GM18520 (cell line): Measurements from ENCODE around the gene KCNJ5.
"Not testable (repeated sequence)": the region's sequence is repeated elsewhere in the genome, so short reads cannot be mapped to it uniquely, and the experiment has no call there.

Source experiments
- ATAC-seq: cut with Tn5 transposase; IDR thresholded peaks from one replicate; pipeline ENCODE4 v1.9.1; 2021; ENCODE audit not compliant: unreplicated experiment

The KCNJ5 gene

DNA sequence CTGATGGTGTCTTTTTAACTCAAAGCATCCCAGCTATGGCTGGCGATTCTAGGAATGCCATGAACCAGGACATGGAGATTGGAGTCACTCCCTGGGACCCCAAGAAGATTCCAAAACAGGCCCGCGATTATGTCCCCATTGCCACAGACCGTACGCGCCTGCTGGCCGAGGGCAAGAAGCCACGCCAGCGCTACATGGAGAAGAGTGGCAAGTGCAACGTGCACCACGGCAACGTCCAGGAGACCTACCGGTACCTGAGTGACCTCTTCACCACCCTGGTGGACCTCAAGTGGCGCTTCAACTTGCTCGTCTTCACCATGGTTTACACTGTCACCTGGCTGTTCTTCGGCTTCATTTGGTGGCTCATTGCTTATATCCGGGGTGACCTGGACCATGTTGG, 20.1 kb downstream of the KCNJ5 start:
- ATAC-seq: no peak

DNA sequence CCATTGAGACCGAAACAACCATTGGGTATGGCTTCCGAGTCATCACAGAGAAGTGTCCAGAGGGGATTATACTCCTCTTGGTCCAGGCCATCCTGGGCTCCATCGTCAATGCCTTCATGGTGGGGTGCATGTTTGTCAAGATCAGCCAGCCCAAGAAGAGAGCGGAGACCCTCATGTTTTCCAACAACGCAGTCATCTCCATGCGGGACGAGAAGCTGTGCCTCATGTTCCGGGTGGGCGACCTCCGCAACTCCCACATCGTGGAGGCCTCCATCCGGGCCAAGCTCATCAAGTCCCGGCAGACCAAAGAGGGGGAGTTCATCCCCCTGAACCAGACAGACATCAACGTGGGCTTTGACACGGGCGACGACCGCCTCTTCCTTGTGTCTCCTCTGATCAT, 20.5 kb downstream of the KCNJ5 start:
- ATAC-seq: no peak

DNA sequence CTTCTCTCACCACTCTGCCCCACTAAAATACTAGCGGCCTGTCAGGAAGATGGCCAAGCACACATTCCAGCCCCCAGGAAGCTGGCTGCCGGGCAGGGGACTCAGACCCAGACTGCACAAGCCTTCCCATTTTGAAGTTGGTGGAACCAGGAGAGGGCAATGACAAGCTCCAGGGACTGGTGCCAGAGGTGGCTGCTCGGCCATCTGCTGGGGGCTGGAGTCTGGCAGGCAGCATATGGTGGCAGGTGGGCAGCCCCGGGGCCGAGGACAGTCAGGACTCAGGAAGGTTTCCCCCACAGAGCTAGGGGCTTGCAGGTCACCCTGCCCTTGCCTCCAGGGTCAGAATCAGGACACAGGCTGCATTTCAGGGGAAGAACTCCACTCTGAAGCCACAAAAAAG, 22.6 kb downstream of the KCNJ5 start:
- no peak for ATAC-seq

DNA sequence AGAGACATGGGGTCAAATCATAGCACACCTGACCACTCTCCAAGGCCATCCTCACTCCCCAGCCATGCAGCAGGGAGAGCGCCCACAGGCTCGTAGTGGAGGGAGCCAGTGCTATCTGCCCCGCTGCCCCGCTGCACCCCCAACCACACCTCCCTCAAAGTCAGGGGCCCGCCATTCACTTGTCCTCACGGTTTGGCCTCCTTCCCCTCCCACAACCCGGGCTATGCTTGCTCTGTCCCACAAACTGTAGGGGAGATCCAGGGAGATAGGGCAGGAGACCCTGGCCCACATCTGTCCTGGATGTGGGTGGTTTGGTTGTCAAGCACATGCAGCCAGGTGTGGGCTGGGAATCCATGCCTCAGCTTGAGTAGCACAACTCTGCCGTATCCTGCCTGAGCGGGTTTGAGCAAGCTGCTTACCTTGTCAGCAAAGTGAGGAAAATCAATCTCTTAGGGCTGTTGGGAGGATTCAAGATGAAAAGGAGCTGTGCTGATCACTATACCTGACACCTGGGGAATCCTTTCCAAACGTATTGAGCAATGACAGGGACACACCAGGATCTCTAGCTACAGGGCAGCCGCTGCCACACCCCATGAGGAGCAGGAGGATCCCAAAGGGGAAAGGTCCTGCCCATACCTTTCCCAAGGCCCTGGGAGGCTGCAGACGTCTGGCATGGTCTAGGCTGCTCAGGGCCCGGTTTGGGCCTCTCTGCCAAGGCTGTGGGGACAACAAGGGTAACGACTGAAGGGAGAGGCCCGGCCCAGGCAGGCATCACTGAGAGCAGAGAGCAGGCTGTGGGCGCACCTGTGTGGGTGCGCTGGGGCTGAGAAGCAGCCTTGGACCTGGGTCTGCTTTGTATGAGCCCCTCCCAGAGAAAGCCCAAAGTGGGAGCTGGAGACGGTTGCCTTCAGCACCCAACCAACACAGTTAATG, 23.3 kb downstream of the KCNJ5 start:
- ATAC-seq: no peak

DNA sequence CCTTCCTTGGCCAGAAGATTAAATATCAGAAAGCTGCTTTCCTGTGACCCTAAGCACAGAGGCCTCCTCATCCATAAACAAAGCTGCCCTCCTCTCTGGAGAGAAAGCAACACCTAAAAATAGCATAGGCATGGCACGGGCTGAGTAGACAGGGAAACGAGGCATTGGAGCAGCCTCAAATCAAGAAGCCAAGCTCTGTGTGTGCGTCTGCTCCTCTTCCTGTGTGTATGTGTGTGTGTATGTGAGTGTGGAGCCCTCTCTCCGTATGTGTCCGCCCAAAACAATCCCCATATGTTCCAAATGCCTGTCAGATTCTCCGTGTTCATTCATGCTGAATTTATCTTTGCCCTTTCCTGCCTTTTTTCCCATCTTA, 24.0 kb downstream of the KCNJ5 start:
- ATAC-seq: no peak

DNA sequence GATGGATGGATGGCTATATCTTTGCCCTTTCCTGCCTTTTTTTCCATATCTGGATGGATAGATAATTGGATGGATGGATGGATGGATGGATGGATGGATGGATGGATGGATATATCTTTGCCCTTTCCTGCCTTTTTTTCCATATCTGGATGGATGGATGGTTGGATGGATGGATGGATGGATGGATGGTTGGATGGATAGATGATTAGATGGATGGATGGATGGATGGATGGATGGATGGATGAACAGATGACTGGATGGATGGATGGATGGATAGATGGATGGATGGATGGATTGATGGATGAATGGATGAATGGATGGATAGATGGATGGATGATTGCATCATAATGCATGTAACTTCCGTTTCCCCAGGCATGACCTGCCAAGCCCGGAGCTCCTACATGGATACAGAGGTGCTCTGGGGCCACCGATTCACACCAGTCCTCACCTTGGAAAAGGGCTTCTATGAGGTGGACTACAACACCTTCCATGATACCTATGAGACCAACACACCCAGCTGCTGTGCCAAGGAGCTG, 24.9 kb downstream of the KCNJ5 start:
- no peak for ATAC-seq

DNA sequence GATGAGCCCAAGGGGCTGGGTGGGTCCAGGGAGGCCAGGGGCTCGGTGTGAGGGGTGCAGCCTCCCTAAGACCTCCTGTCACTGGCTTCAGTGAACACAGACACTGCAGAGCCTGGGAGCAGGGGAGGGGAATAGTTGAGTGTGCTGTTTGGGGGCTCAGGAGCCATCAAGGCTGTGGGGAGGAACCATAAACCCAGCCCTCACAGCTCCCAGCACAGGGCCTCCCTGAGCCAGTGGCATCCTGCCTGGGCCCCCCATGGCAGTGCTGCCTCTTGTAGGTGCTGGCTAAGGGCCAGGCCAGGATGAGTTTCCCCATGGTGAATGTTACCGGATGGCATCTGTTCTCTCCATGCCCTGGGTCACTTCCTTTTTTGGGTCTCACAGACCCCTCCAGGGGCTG, 25.5 kb downstream of the KCNJ5 start:
- no peak for ATAC-seq

DNA sequence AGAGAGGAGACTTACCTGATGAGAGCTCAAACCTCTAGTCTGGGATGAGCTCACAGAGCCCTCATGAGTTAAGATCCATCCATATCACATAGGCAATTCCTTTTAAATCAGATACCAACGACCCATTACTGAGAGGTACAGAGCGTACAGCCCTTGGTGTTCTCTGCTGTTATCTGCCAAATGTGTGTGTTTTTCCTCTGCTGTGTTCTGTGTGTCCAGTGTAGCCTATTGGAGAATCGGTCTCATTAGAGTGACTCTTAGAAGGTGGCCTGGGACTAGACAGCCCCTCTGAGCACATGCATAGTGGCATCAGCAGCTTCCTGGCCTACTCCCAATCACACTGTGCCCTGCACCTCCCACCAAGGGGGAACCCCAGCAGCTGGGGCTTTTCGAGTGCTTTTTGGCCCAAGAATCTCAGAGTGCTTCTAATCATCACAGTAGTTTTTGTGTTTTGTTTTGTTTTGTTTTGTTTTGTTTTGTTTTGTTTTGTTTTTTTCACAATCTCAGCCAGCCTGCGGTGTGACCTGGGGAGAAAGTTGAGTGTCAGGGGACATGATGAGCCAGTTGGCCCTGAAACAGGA, 26.1 kb downstream of the KCNJ5 start:
- peak; percentile 38 for ATAC-seq

DNA sequence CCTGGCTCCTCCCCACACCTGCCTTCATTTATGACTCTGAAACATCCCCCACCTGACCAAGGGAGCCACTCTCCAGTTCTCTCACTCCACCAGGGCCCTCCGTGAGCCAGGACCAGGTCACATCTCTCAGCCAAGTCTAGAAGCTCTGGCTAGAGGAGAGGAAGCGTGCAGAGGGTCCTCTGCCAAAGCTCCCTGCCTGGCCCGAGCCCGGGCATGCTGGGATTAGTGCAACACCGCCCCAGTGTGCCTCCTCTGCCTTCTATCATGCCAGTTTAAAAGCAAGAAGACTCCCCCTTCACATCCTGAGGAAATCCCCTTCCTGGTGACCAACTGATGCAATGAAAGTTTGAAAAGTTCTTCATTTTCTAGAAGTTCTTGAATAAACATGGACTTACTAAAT, 28.1 kb downstream of the KCNJ5 start:
- no peak for ATAC-seq

DNA sequence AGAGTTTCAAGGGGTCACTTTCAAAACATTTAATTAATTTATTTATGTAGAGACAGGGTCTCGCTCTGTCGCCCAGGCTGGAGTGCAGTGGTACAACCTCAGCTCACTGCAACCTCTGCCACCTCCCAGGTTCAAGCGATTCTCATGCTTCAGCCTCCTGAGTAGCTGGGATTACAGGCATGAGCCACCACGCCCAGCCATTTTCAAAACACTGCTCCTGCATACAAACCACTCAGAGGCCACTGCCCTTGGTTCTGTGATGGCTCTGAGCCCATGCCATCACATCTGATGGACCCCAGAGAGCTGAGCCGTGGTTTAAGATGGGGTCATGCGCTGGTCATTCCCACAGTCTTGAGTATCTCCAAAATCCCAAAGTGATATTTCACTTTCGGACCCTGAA, 28.5 kb downstream of the KCNJ5 start:
- not testable (repeated sequence) for ATAC-seq

DNA sequence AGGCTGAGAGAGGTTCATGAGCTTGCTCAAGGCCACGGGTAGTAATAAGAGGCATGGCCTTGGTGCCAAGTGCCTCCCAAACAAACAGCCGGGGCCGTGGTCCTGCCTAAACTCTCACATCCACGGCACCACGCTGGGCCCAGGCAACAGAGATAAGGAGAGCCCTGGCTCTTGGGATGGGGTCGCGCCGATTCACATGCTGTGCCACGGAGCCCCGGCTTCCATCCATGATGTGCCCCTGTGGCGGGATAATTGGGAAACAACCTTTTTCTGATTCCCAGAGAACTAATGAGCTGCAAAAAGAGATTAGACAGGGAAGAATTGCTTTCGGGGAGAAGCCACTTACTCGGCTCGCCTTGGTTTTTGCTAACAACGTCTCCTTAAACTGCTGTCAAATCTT, 29.5 kb downstream of the KCNJ5 start:
- no peak for ATAC-seq

DNA sequence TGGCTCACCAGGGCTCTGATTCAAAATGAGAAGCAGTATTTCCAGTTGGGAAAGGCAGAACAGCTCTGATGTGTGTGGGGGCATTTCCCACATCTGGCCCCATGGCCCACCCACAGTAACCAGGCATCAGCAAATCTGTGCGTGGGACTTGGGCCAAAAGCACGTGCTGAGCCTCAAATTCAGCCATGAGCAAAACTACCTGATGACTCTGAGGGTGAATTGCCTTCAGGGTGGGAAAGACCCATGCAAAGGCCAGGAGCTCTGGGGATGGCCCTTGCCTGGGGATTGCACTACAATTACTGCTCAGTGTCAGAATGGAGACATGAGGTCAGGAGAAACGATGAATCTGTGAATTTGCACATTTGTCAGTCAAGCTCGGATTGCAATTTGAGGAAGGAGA, 30.6 kb downstream of the KCNJ5 start:
- peak; percentile 40 for ATAC-seq

DNA sequence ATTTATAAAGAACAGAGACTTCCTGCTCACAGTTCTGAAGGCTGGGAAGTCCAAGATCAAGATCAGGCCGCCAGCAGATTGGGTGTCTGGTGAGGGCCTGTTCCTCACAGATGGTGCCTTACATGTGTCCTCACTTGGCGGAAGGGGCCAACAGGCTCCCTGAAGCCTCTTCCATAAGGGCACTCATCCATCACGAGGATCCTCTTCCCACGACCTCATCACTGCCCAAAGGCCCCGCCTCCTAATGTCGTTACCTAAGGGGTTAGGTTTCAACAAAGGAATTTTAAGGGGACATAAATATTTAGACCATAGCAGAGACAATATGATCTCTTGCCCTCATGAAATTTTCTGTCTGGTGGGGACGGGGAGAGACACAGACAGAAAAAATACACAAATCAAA, 32.9 kb downstream of the KCNJ5 start:
- no peak for ATAC-seq

DNA sequence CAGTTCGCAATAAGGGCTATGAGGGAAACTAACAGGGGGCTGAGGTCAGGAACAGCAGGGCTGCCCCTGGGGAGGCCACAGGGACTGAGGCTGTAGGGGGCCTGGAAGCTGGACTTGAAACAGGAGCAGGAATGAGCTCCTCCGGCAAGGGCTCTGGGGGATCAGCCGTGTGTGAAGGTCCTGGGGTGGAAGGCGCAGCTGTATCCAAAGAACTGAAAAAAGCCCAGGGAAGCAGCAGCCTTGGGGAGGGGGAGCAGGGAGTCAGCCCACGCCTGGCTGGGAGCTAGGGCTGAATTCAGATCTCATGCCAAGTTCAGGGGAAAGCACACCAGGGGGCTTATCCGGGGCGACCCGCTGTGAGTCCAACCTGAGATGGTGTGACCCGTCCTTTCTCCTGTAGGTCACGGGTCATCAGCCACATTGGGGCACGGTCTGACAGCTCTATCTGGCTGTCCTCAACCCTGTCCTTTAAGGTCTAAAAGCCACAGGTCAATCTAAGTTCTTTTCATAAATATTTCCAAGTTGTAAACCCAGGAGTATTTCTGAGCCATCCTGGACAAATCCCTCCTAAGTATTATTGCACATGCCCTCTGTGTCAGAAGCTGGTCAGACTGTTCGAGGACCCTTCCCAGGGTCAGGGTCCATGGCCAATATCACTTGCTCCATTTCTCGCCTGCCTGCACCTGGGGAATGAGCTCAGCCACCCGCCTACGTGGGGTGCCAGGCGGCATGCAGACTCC, 33.5 kb downstream of the KCNJ5 start:
- no peak for ATAC-seq

DNA sequence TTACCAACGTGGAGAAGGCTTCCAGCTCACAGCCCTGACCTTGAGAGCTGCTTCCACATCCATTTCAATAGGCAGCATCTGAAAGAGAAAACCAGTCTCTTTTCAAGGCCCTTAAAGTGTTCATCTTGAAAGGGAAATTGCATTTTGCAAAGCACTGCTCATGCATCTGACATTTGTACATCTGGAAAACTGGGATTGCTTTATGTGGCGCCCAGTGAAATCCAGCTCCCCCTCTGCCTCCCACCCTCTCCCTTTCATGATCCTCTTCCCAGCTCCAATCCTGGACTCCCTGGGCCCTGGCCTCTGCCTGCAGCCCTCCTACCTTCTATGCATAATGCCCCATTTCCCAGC, 34.1 kb downstream of the KCNJ5 start:
- no peak for ATAC-seq

DNA sequence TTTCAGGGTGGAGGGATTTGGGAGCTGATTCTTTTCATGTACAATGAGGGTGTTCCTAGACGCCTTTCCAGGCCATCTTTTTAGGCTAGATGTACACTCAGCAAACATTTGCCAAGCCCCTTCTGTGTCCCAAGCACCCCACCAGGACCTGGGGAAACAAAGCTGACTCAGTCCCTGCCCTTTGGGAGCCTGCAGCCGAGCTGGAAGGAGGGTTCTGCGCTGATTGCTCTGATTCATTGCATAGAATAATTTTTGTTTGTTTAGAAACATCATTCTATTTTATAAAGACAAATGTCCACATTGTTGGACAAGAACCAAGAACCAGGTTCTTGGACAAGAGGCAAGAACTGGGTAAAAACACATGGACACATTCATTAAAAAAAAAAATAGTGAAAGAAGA, 34.8 kb downstream of the KCNJ5 start:
- no peak for ATAC-seq

DNA sequence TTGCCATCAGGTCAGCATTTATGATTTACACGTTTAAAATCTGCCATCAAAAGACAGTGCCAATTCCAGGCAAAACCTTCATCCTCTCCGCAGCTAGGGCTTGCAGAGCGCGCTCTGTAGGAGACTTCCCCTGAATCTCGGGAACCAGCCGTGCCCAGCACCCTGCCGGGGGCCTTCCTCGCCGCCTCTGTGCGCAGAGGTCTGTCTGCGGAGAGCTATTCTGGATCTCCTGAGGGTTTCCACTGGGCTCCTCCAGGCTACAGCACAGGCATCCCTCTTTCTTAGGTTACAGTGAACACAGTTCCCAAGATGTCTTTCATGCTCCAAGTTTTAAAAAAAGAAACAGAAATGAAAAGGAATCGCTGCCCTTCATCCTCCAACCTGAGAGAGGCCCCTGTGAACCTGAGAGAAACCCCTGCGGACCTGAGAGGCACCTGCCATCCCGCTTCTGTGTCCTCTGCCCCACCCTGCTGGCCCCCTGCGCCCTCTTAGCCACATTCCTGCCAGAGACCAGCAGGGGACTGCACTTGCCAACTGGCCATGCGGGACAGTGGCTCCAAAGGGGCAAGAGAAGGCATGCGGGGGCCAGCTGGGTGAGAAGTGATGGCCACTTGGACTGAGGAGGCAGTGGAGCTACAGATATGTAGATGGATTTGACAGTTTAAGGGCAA, 35.4 kb downstream of the KCNJ5 start:
- no peak for ATAC-seq

DNA sequence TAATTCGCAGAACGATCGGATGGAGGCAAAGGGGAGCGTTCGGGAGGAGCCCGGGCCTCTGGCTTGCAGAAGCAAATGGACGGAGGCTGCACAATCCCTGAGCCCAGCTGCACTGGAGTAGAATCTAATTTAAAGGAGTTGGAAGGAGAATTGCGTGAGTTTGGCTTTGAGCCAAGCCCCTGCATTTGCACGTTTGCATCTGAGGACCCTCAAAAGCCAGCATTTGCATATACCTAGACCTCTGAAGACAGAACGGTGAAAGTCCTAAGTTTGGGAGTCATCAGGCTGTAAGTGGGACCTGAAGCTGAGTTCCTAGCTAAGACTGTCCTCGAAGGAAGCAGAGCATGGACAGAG, 35.9 kb downstream of the KCNJ5 start:
- ATAC-seq: no peak

DNA sequence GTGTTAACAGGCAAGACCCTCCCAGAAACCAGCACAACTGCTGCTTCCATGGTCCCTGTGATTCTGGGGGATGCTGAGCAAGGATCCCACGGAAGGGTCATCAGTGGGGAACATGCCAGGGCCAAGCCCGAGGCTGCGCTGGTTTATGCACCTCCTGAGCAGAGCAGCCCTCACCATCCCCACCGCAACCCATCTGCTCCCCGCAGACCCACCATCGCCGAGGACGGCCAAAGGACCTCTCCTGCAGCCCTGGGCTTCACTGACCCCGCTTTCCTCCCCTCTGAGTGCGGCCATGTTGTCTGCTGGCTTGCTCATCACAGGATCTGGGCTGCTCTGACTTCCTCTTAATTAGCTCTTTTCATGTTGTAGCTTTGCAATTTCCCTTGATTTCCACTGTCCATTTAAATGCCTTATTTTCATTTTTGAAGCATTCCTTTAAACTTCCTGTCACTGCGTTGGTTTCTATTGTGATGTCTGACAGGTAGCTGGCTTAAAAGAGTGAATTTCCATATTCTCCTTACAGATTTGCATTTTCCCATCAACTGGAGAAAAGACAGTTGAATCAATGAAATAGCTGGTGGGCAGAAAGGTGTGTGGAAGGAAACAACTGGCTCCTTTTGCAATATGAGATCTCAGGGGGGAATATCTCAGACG, 36.7 kb downstream of the KCNJ5 start:
- no peak for ATAC-seq

DNA sequence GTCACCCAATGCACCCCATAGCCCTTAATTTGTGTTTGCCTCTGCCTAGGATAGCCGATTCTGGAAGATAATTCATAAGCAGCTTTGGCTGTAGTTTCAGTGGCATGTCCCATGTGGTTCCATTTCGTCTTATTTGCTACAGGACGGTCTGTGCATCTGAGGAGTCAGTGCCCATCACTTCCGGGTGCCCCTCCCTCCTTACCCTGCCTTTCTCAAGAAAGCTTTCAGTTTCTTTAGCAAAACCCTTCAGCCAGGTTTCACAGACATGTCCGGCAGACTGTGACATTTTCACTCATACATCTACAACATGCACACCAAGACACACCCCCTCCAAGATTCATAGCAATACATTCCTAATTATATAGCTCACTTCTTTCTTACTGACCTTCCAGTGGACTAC, 37.2 kb downstream of the KCNJ5 start:
- ATAC-seq: peak; percentile 98

DNA sequence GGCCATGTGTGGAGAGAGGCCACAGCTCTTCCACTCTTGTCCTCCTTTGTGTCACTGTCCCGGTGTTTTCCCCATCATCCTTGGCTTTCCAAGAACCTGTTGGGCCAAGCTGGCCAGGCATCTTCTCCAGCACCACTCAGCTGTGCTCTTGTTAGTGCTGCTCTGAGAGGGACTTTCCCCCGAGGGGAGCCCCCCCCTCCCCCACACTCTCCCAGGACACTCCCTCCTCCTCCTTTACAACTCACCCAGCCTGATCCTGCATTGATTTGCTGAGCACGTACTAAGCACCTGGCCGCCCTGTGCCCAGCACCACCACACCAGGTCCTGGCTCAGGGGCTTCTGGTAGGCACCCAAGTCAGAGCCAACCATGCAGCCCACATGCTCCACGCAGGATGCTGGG, 38.3 kb downstream of the KCNJ5 start:
- no peak for ATAC-seq
